ENCODE measurements around the gene SMURF2.
"Not testable (repeated sequence)": the region's sequence is repeated elsewhere in the genome, so short reads cannot be mapped to it uniquely, and the experiment has no call there.

Gene SMURF2

GRCh38 chr17:64628641-64629040, 33.5 kb downstream of the SMURF2 start:
- DNase-seq = no peak

GRCh38 chr17:64627797-64628196, 34.3 kb downstream of the SMURF2 start:
- no peak for DNase-seq

GRCh38 chr17:64626827-64627226, 35.3 kb downstream of the SMURF2 start:
- no peak for DNase-seq

GRCh38 chr17:64625541-64625940, 36.6 kb downstream of the SMURF2 start:
- DNase-seq = no peak

- DNase-seq = no peak
Observed at GRCh38 chr17:64622931-64623654, 39.0 kb downstream of the SMURF2 start.

- no peak for DNase-seq
Observed at GRCh38 chr17:64621772-64622171, 40.3 kb downstream of the SMURF2 start.

- no peak for DNase-seq
Observed at GRCh38 chr17:64618848-64619247, 43.3 kb downstream of the SMURF2 start.

GRCh38 chr17:64617125-64617780, 44.9 kb downstream of the SMURF2 start:
- no peak for DNase-seq

- DNase-seq = no peak
Observed at GRCh38 chr17:64615028-64615677, 47.0 kb downstream of the SMURF2 start.

GRCh38 chr17:64614266-64615027, 47.7 kb downstream of the SMURF2 start:
- no peak for DNase-seq

- DNase-seq = no peak
Observed at GRCh38 chr17:64611369-64611768, 50.7 kb downstream of the SMURF2 start.

- not testable (repeated sequence) for DNase-seq
Observed at GRCh38 chr17:64610244-64610643, 51.9 kb downstream of the SMURF2 start.

GRCh38 chr17:64608571-64608981, 53.5 kb downstream of the SMURF2 start:
- no peak for DNase-seq

- DNase-seq = no peak
Observed at GRCh38 chr17:64607862-64608565, 54.1 kb downstream of the SMURF2 start.

- DNase-seq = not testable (repeated sequence)
Observed at GRCh38 chr17:64604532-64604931, 57.6 kb downstream of the SMURF2 start.

- no peak for DNase-seq
Observed at GRCh38 chr17:64603987-64604386, 58.1 kb downstream of the SMURF2 start.

GRCh38 chr17:64599827-64600226, 62.3 kb downstream of the SMURF2 start:
- DNase-seq = no peak

GRCh38 chr17:64599187-64599676, 62.9 kb downstream of the SMURF2 start:
- DNase-seq = peak; percentile 85

GRCh38 chr17:64598672-64599071, 63.4 kb downstream of the SMURF2 start:
- DNase-seq = no peak

- no peak for DNase-seq
Observed at GRCh38 chr17:64596988-64597387, 65.1 kb downstream of the SMURF2 start.

- peak; percentile 34 for DNase-seq
Observed at GRCh38 chr17:64596439-64596838, 65.7 kb downstream of the SMURF2 start.

GRCh38 chr17:64591944-64592343, 70.2 kb downstream of the SMURF2 start:
- no peak for DNase-seq
